ENCODE data around the gene FTCD.

GRCh38 chr21:46144464-46145070, 10.8 kb downstream of the FTCD start:
- TF ChIP-seq CTCF (IDR thresholded peaks at IDR 0.05; ENCODE audit: borderline replicate concordance, extremely low read depth, low read length, poor library complexity, severe bottlenecking) (no peak), EZH2 (IDR thresholded peaks at IDR 0.05; ENCODE audit: borderline replicate concordance, low read depth, low read length, severe bottlenecking) (no peak)

Data from DND-41 (cell line).